Vagina (tissue), 2 donors: Measurements from ENCODE around the gene SSX2IP.

ENCODE experiments used
- POLR2A ChIP-seq, 2 donors: fragments of 450-650 bp; IDR thresholded peaks; one replicate each; pipeline ENCODE4 v1.6.1; 2017; ENCODE audit warnings: antibody characterized with exemption in 2 of 2, mild to moderate bottlenecking in 2 of 2, moderate library complexity in 2 of 2
- POLR2AphosphoS5 ChIP-seq, 2 donors: sonication (generic); formaldehyde crosslinking; IDR thresholded peaks; one replicate each; pipeline ENCODE4 v1.9.0; 2017; ENCODE audit warnings: antibody characterized with exemption in 2 of 2, mild to moderate bottlenecking in 2 of 2, low read depth in 1 of 2; ENCODE audit not compliant: insufficient read depth in 1 of 2
- TF ChIP-seq, protein P1 (sequence below), 3 experiments: fragments of 450-650 bp in 2 of 3; fragments of 200-600 bp in 1 of 3; sonication (generic) in 1 of 3; IDR thresholded peaks; one replicate each; pipeline ENCODE4 v1.5.1; 2017 to 2019; ENCODE audit warnings: antibody characterized with exemption in 3 of 3, mild to moderate bottlenecking in 2 of 3, moderate library complexity in 2 of 3

- TF ChIP-seq, protein P1, sequence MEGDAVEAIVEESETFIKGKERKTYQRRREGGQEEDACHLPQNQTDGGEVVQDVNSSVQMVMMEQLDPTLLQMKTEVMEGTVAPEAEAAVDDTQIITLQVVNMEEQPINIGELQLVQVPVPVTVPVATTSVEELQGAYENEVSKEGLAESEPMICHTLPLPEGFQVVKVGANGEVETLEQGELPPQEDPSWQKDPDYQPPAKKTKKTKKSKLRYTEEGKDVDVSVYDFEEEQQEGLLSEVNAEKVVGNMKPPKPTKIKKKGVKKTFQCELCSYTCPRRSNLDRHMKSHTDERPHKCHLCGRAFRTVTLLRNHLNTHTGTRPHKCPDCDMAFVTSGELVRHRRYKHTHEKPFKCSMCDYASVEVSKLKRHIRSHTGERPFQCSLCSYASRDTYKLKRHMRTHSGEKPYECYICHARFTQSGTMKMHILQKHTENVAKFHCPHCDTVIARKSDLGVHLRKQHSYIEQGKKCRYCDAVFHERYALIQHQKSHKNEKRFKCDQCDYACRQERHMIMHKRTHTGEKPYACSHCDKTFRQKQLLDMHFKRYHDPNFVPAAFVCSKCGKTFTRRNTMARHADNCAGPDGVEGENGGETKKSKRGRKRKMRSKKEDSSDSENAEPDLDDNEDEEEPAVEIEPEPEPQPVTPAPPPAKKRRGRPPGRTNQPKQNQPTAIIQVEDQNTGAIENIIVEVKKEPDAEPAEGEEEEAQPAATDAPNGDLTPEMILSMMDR (IDR thresholded peaks at IDR 0.05): no peak
- TF ChIP-seq POLR2A (IDR thresholded peaks at IDR 0.05): no peak
- TF ChIP-seq POLR2AphosphoS5 (IDR thresholded peaks at IDR 0.05; ENCODE audit: insufficient read depth in 1 of 2, low read depth in 1 of 2): no peak
Measured at GRCh38 chr1:84698151-84699110, 8.2 kb upstream of the SSX2IP start.
